Hematopoietic multipotent progenitor cell treated with erythropoietin and hydrocortisone succinate and interleukin-3 and kit ligand, for 8 days (in vitro differentiated cells): Measurements from ENCODE around the gene R3HDM1.
"Not testable (repeated sequence)": the region's sequence is repeated elsewhere in the genome, so short reads cannot be mapped to it uniquely, and the experiment has no call there.

Experiments
- DNase-seq: peaks from one replicate; pipeline ENCODE4 v3.0.0-alpha.2; 2015

The R3HDM1 gene

GRCh38 chr2:135531231-135532197 lies at the start of gene R3HDM1:
Gene R3HDM1 (plus strand): TSS chr2:135531484. CDS start chr2:135604846, 73,362 bp downstream.
- DNase-seq, result peak; percentile 100

GRCh38 chr2:135485441-135485840 lies 45.8 kb upstream of the R3HDM1 start:
- DNase-seq, result no peak

GRCh38 chr2:135490376-135490775 lies 40.9 kb upstream of the R3HDM1 start:
- no peak for DNase-seq

- DNase-seq, result no peak
These were observed 36.8 kb upstream of the R3HDM1 start for GRCh38 chr2:135494503-135494902.

GRCh38 chr2:135494917-135495316 lies 36.4 kb upstream of the R3HDM1 start:
- DNase-seq, result no peak

- not testable (repeated sequence) for DNase-seq
These were observed 32.7 kb upstream of the R3HDM1 start for GRCh38 chr2:135498588-135498987.

- DNase-seq, result no peak
These were observed 26.5 kb upstream of the R3HDM1 start for GRCh38 chr2:135504811-135505210.

- DNase-seq, result no peak
These were observed 20.7 kb upstream of the R3HDM1 start for GRCh38 chr2:135510577-135510976.

- DNase-seq, result no peak
These were observed 19.2 kb upstream of the R3HDM1 start for GRCh38 chr2:135512099-135512498.

GRCh38 chr2:135525786-135526185 lies 5.5 kb upstream of the R3HDM1 start:
- DNase-seq, result no peak

- DNase-seq, result no peak
These were observed 3.3 kb upstream of the R3HDM1 start for GRCh38 chr2:135528006-135528405.

GRCh38 chr2:135530313-135531230 lies 712 bp upstream of the R3HDM1 start, which contains the start of gene ZRANB3:
Gene ZRANB3 (minus strand): TSS chr2:135531218.
- peak; percentile 99 for DNase-seq

GRCh38 chr2:135532581-135532980 lies 1.3 kb downstream of the R3HDM1 start:
- no peak for DNase-seq

GRCh38 chr2:135533545-135533944 lies 2.3 kb downstream of the R3HDM1 start:
- not testable (repeated sequence) for DNase-seq

- peak; percentile 15 for DNase-seq
These were observed 15.2 kb downstream of the R3HDM1 start for GRCh38 chr2:135546436-135546835.

GRCh38 chr2:135547311-135547710 lies 16.0 kb downstream of the R3HDM1 start:
- no peak for DNase-seq

GRCh38 chr2:135551356-135551755 lies 20.1 kb downstream of the R3HDM1 start:
- DNase-seq, result no peak

GRCh38 chr2:135552887-135553286 lies 21.6 kb downstream of the R3HDM1 start:
- no peak for DNase-seq

- no peak for DNase-seq
These were observed 24.0 kb downstream of the R3HDM1 start for GRCh38 chr2:135555311-135555710.

GRCh38 chr2:135557530-135557929 lies 26.2 kb downstream of the R3HDM1 start:
- DNase-seq, result no peak

- DNase-seq, result no peak
These were observed 30.6 kb downstream of the R3HDM1 start for GRCh38 chr2:135561925-135562324.

- DNase-seq, result no peak
These were observed 32.5 kb downstream of the R3HDM1 start for GRCh38 chr2:135563793-135564192.

- no peak for DNase-seq
These were observed 39.6 kb downstream of the R3HDM1 start for GRCh38 chr2:135570884-135571283.
